Endometrial microvascular endothelial cells (primary cell): Measurements from ENCODE around the gene HEATR1. TPM values are rescaled to one million over a fixed set of nuclear protein-coding genes. Genes with fewer than 3 reads are reported as not detected.
"Not testable (repeated sequence)": the region's sequence is repeated elsewhere in the genome, so short reads cannot be mapped to it uniquely, and the experiment has no call there.

Source experiments
- in situ Hi-C: cut with HindIII; loops from 2 replicates; pipeline ENCODE4 v1.10.0; 2017; ENCODE audit warnings: low sequenced_read_pairs, low pct_unique_long_range_greater_than_20kb; ENCODE audit errors: inconsistent ontology term
- total RNA-seq: library from RNA; depleted of rRNA; stranded (reverse); fragments of >200 nt; gene quantifications from one replicate; pipeline ENCODE4 v1.2.3, GENCODE V29; 2015; ENCODE audit errors: inconsistent ontology term

The HEATR1 gene
- total RNA-seq, 1 donor from 2014 or later = 38.8 TPM

DNA sequence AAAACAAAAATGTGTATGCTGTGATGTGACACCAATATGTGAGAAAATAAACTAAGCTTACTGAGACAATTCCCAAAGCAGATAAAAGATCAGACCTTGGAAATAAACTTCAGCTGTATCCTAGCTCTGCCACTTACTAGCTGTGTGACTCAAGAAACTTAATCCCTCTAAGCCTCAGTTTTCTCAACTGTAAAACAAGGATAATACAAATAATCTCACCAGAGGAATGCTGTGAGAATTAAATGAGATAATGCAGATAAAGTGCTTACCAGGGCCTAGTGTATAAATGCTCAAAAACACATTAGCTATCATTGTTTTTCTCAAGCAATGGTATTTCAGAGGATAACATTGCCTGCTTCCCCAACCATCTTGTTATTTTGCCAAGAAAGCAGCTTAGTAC, 2.1 kb downstream of the HEATR1 start:
- in situ Hi-C loops = no loop called here

DNA sequence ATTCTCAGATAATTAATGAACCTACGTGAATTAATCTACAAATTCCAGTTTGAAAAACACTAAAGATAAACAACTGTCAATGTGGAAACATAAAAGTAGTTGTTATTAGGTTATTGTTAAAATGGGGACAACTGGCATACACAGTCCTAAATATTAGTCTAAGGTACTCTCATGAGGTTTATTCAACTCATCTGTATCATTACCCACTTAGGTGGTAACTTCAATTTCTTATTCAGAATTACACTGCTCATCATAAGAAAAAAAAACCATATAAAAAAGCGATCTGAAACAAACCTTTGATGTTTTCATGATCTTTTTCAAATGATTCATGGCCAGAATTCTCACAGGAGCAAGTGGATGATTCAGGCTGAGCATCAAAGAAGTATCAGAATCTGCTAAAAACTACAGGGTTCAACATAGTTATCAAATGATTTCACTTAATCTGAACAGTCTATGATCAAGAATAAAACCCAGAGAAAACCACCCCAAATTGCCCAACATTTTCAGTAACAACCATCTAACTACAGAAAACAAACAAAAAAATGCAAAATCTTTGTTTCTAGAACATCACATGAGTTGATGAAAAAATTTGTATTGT, 13.7 kb downstream of the HEATR1 start:
- in situ Hi-C loops = no loop called here

DNA sequence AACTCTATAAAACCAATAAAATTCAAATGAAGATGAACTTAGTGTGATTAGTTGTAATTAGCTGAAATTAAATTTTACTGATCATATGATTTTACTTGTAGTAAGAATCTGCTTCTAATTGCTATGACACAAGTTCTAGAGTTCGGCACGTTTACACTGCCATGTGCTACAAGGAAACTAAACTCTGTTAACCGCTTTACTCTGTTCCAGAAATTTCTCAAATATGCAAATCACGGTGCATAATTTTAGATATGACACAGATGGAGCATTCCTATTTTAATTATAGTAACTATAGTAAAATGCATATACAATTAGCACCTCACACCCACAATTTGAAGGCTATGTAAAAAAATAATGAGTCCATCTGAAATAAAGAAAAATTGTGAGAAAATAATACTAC, 14.8 kb downstream of the HEATR1 start:
- in situ Hi-C loops = no loop called here

DNA sequence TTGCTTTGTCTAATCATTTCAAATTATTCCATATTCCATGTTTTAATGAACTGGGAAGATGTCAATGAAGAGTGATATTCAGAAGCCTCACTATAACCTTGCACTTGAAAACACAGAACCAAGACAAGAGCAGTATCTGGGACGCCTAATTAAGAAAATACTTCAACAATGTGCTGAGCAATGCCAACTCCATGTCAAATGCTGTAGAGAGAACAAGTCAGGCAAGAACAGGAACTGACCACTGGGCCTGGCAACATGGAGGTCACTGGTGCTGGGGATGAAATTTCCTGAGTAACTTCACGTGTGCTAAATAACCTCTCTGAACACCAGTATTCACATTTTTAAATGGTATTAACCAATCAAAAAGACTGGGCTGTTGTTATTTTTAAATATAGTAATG, 22.8 kb downstream of the HEATR1 start:
- in situ Hi-C loops = no loop called here

DNA sequence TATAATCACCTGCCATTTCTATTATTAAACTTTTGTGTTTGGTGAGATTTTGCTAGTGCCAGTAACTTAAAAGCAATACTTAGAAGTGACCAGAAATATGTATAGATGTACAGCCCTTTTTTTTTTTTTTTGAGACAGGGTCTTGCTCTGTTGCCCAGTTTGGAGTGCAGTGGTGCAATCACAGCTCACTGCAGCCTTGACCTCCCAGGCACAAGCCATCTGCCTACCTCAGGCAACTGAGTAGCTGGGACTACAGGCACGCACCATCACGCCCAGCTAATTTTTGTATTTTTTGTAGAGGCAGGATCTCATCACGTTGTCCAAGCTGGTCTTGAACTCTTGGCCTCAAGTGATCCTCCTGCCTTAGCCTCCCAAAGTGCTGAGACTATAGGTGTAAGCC, 23.9 kb downstream of the HEATR1 start:
- in situ Hi-C loops = not testable (repeated sequence)

DNA sequence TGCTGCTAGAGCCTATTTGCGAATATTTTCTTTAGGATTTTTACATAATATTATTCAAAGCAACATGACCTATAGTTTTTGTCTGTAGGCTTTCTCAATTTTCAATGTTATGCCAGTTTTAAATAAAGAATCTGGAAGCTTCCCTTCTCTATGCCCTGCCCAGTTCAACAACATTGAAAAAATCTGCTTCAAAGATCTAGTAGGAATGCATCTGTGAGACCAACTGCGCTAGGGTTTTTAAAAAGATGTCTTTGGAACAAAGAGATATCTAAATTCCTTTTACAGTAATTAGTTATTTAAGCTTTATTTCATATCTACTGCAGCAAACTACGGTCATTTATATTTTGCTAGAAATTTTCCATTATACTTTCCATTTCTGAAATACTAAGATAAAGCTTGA, 25.7 kb downstream of the HEATR1 start:
- in situ Hi-C loops = no loop called here

DNA sequence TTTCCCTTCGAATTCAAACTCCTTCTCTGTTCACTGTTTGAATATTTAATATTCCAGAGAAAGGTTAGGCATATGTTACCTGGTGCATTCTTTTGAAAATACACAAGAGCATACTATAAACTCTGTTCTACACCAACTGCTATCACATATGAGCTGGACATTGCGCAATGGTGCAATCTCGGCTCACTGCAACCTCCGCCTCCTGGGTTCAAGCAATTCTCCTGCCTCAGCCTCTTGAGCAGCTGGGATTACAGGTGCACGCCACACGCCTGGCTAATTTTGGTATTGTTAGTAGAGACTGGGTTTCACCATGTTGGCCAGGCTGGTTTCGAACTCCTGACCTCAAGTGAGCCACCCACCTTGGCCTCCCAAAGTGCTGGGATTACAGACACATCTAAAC, 27.3 kb downstream of the HEATR1 start:
- in situ Hi-C loops = not testable (repeated sequence)

DNA sequence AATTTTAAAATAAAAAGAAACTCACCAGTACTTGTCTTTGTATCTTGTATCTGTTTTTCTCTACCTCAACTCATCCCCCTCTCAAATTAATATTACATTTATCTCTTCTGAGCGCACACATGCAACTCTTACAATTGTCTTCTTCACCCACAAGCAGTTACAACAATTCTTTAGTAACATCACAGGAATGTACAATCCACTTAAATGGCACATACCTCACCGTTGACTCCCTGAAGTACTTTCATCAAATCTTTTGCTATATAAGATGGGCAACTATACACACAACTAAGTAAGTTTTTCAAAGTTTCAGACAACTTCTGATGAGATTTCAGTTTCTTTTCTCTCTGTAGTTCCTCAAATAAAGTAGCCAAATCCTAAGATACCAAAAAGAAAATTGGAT, 28.3 kb downstream of the HEATR1 start:
- in situ Hi-C loops = no loop called here

DNA sequence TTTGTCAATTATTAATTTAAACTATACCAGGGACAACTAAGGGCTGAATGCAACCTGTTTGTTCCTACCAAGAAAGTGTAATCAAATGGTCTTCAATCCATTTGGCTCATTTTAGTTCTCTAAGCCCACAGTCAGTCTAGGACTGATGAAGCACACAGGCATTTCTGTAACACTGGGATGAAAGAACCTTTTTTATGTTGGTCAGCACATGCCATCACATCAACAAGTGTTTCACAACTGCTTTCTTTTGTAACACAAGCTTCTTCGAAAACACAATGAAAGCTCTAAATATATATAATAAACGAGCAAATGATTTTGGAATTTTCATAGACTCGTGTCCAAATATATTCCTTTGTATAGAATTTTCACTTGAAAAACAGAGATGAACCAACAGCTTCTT, 28.8 kb downstream of the HEATR1 start:
- in situ Hi-C loops = no loop called here

DNA sequence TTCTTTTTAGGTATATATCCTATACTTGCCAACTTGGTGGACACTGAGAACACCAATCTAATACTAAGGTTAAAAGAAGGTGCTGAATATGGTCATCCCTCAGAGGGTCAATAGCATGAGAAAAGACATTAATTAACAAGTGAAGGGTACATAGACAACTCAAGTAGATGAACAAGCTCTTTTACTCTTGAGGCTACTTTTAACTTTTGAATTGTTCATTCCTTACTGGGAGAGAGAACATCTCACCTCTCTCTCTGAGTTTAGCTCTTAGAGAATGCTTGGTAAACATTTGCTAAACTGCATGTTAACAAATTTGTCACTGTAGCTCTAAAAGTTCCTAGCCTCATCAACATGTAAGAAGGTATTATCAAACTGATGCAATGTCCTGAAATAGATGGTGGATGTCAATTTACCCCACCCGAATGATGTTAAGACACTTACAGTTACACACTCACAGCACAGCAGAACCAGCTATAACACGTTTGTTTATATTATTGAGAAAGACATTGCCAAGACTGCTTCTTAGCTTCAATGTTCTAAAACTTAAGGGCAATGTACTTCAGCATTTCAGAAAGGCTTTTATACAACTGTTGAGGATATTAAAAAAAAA, 35.9 kb downstream of the HEATR1 start:
- in situ Hi-C loops = loop anchor here (25.0 kb wide), 1 partner anchor 294 kb away; no protein-coding TSS in a partner anchor

DNA sequence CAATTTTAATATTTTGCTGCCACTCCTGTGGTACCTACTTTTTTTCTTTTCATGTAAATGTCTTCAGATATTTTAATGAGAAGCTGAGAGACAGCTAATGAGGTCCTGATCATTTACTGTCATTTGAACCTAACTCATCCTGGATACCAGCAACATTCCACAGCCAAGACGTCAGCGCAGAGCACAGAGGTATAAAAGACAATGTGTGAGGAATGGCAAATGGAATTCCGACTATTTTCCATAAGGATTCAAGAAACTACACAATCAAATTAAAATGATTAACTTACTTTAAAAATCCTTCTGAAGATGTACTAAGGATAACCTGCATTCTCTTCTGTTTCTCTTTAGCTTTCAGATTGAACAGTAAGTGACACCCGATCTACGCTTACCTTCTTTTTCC, 38.8 kb downstream of the HEATR1 start:
- in situ Hi-C loops = loop anchor here (25.0 kb wide), 1 partner anchor 297 kb away; no protein-coding TSS in a partner anchor

DNA sequence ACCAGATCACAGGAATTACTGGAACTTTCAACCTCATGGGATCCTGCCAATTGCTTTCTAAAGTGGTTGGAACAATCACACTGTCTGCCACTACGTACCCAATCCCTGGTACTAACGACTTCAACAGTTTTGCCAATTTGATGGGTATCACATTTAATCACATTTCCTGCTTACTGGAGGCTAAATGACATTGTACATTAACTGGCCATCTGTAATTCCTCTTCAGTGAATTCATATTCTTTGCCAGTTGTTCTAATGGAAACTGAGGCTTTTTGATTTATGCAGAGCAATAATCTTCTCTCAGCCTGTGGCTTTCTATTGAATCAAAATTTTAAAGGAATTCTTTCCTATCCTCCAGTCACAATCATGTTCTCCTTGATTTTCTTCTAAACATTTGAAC, 42.3 kb downstream of the HEATR1 start:
- in situ Hi-C loops = loop anchor here (25.0 kb wide), 1 partner anchor 300 kb away; no protein-coding TSS in a partner anchor

DNA sequence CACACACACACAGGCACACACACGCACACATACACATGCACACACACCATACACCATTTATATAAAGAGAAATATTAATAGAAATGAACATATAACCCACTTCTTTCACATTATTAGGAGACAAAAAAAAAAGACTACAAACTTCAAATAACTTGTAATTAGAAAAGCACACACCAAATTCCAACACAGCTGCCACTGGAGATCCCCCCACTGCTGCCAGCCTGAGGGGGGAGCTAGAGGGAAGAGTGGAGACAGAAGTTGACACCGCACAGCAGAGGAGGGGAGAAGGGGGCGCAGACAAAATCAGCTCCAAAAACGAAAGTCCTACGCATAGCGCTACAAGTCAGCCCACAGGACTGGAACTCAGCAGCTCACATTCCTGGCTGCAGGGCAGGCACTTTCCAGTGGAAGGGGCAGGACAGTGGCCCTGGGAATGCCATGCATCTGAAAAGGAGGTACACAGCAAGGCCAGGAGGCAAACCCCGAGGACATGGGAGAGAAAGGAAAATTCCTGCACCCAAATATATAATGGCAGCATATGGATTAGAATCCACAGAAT, 44.0 kb downstream of the HEATR1 start:
- in situ Hi-C loops = loop anchor here (25.0 kb wide), 1 partner anchor 302 kb away; no protein-coding TSS in a partner anchor

DNA sequence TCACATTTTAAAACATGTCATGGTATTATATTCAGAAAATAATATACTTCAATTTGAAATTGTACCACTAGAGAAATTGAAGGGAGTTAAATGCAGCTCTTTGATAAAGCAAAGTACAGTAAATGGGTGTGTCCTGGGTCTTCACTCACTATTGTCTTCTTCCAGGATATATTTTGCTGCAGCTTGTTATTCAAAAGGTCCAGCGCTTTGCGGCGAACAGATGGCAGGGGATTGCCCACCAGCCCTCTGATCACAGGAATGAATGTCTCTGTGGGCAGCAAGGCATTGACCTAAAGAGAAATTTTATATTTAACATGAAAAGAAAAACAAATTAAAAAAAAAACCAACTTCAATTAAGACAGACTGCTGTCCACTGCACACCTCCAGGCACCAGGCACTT, 45.5 kb downstream of the HEATR1 start:
- in situ Hi-C loops = loop anchor here (25.0 kb wide), 1 partner anchor 303 kb away; no protein-coding TSS in a partner anchor

DNA sequence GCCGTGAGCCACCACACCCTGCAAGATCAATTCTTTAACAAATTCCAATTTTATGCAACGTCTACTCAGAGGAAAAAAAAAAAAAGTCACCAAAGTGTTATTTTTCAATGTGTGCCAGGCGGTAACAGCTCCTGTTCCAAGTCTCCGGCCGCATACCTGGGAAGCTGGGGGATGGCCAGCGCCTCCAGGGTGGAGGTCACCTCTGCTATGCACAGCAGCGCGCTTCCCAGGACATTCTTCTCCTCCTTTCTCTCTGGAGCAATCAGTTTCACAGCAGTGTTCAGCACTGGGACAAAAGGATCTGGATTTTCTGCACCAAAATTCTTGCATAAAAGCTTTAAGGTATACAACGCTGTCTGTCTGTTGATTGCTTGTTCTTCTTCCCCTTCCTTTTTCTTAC, 46.2 kb downstream of the HEATR1 start:
- in situ Hi-C loops = loop anchor here (25.0 kb wide), 1 partner anchor 304 kb away; no protein-coding TSS in a partner anchor

DNA sequence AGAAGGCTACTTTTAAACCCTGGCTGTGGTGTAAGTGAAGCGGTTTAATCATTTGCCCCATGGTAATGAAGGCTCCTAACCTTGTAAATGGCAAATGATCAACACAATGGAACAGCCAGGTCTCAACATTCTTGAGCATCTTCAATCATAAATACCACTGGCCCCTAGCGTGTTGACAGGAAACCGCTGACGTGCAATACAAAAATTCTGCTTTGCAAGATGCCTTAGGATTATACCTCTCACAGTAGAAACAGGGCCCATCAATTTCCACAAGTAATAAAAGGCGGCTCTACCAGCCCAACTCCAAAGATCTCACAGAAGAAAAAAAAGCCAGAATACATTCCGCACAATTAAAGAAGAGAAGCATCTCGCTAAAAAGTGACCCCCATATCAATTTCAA, 47.7 kb downstream of the HEATR1 start:
- in situ Hi-C loops = loop anchor here (25.0 kb wide), 1 partner anchor 306 kb away; no protein-coding TSS in a partner anchor

DNA sequence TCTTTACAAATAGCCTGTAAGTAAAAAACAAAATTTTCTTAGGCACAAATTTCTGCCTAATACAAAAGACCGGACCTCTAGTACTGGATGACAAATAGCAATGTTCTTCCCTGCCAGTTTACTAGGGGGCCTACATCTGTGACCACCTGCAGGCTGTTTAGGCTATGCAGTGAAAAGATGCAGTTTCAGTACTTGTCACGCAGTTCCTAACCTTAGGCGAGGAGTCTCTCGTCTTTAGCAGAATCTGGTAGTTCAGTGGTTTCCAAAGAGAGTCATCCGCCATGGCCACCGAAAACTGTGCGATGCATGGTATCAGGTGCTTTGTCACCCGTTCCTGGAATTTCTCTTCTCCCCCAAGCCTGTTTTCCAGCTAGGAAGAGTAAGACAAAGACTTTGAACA, 50.9 kb downstream of the HEATR1 start:
- in situ Hi-C loops = loop anchor here (25.0 kb wide), 1 partner anchor 309 kb away; no protein-coding TSS in a partner anchor

DNA sequence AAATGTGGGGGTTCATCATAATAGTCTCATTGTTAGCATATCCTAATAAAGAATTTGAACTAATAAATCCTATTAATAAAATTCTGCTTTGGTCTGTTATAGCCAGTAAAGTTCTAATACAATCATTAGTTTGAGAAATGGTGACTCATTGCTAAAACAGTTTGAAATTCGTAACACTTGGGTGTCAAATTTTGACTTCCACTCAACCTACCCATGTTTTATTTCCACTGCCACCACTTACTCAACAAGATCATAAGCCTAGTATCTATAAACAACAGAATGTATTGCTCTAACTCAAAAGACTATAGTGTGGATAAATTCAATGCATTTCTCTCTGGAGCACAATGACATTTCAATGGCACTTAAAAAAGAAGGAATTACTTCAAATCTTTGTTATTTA, 51.4 kb downstream of the HEATR1 start:
- in situ Hi-C loops = loop anchor here (25.0 kb wide), 1 partner anchor 309 kb away; no protein-coding TSS in a partner anchor

DNA sequence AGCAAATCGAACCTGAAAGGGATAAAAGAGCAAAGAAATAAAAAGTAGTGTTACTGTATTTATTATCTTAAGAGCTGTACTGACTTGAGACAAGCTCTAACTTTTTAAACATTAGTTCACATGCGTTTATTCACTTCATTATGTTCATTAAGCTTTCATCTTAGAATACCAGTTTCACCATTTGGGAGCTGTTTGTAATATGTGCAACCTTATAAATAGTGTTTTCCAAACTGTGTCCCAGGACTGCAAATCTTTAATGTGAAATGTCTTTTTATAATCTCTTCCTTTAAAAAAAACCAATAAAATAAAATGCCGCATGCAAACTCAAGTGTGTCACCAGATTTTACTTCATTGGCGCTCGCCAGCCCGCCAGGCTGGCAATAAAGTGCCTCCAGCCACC, 52.2 kb downstream of the HEATR1 start:
- in situ Hi-C loops = loop anchor here (25.0 kb wide), 1 partner anchor 310 kb away; no protein-coding TSS in a partner anchor
